Breast epithelium (tissue), 4 donors: Measurements from ENCODE around the gene FGF6. TPM values are rescaled to one million over a fixed set of nuclear protein-coding genes. Genes with fewer than 3 reads are reported as not detected.

ENCODE experiments used
- DNase-seq, 2 donors: peaks; one replicate each; pipeline ENCODE4 v3.0.0-alpha.2; 2019; ENCODE audit warnings: low spot score in 2 of 2
- H3K27ac ChIP-seq, 2 donors: fragments of 200-600 bp; sonication (generic) in 1 of 2; one replicate each; pipeline ENCODE4 v1.5.1; 2016 to 2019; ENCODE audit warnings: mild to moderate bottlenecking in 1 of 2
- H3K27me3 ChIP-seq, 2 donors: fragments of 200-600 bp; sonication (generic) in 1 of 2; one replicate each; pipeline versions ENCODE4 v1.5.1 to v1.6.0; 2017 to 2019; ENCODE audit warnings: control low read depth in 1 of 2, mild to moderate bottlenecking in 1 of 2
- H3K36me3 ChIP-seq: fragments of 200-600 bp; one replicate; pipeline ENCODE4 v1.5.1; 2019
- H3K4me1 ChIP-seq, 2 donors: fragments of 200-600 bp; sonication (generic); one replicate each; pipeline ENCODE4 v1.5.1; 2016 to 2019; ENCODE audit warnings: control low read depth in 1 of 2
- H3K4me3 ChIP-seq, 3 donors: fragments of 200-600 bp; sonication (generic); 1 replicate in 2 of 3; 2 replicates in 1 of 3; pipeline ENCODE4 v1.5.1; 2016 to 2019; ENCODE audit warnings: mild to moderate bottlenecking in 3 of 3, moderate library complexity in 2 of 3
- H3K9me3 ChIP-seq, 2 donors: fragments of 200-600 bp; sonication (generic) in 1 of 2; one replicate each; pipeline ENCODE4 v1.5.1; 2016 to 2019; ENCODE audit warnings: control low read depth in 1 of 2
- CTCF ChIP-seq, 3 donors: fragments of 450-650 bp; IDR thresholded peaks; one replicate each; pipeline ENCODE4 v1.5.1; 2016 to 2017; ENCODE audit warnings: antibody characterized with exemption in 3 of 3, mild to moderate bottlenecking in 3 of 3, moderate library complexity in 3 of 3
- POLR2A ChIP-seq: fragments of 450-650 bp; IDR thresholded peaks from one replicate; pipeline ENCODE4 v1.6.1; 2016; ENCODE audit warnings: antibody characterized with exemption, mild to moderate bottlenecking, moderate library complexity
- POLR2AphosphoS5 ChIP-seq, 3 donors: sonication (generic); formaldehyde crosslinking; IDR thresholded peaks; one replicate each; pipeline ENCODE4 v1.6.1; 2017; ENCODE audit warnings: antibody characterized with exemption in 3 of 3
- intact Hi-C: fragments of 100-400 bp; cut with DNase I; formaldehyde crosslinking; loops from one replicate; pipeline ENCODE4 v1.15.1; 2023; ENCODE audit warnings: low total_unique reads
- total RNA-seq, 3 donors: library from RNA; depleted of rRNA; stranded (reverse); fragments of >200 nt; gene quantifications; one replicate each; pipeline ENCODE4 v1.1.0, GENCODE V29; 2016

Gene FGF6
- total RNA-seq, 3 donors from 2014 or later, result not detected

DNA sequence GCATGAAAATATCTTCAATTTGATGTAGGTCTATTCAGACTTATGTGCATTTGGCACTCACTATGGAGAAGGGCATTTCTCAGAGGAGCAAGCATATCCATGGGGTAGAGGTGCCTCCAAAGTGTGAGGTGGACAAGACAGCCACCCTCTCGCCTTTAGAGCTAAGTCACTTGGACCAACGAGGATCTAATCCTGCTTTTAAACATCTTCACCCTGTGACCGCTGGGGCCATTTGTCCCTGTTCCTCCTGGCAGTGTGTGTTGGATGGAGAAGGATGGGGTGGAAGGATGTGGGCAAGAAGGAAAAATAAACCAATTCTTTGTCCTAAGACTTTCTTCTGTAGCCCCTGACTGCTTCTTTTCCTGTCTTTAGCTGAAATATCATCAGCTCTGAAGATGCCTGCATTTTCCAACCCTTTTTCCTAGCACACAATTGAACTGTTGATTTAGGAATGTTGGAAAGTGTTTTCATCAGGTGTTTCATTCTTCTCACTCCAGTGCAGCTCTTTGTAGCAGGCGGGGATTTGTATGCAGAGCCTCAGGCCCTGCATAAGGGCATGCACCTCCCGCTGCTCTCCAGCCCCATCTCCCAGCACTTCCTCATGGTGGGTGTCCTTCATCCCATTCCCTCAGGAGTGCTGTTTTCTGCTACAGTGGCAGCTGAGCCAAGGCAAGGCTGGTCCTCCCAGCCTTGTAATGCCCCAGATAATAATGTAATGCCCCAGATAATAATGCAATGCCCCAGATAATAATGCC lies 5.3 kb downstream of the FGF6 start:
- H3K36me3 ChIP-seq, result no peaks in the 10 kb centered on the region
- intact Hi-C loops, result no loop called here
- TF ChIP-seq POLR2AphosphoS5 (IDR thresholded peaks at IDR 0.05), result no peak
- TF ChIP-seq POLR2A, result no peak
- TF ChIP-seq CTCF (IDR thresholded peaks at IDR 0.05), result no peak
- H3K27me3 ChIP-seq, result peaks cover 0 to 10% of the 10 kb centered on the region in 2 donors
- H3K9me3 ChIP-seq, result no peaks in the 10 kb centered on the region
- no peaks in the 10 kb centered on the region for H3K4me1 ChIP-seq
- no peak overlapping the region for H3K4me3 ChIP-seq
- DNase-seq, result no peak
- no peak overlapping the region for H3K27ac ChIP-seq

GRCh38 chr12:4439736-4440135 lies 5.9 kb downstream of the FGF6 start:
- Histone ChIP-seq H3K4me3 (no peak overlapping the region), H3K9me3 (no peaks in the 10 kb centered on the region), H3K27me3 (peaks cover 0 to 10% of the 10 kb centered on the region in 2 donors), H3K36me3 (no peaks in the 10 kb centered on the region), H3K27ac (no peak overlapping the region), H3K4me1 (no peaks in the 10 kb centered on the region)
- DNase-seq, result no peak
- intact Hi-C loops, result loop anchor here (10.0 kb wide), 1 partner anchor 1045 kb away; no protein-coding TSS in a partner anchor
- no peak for TF ChIP-seq POLR2AphosphoS5 (IDR thresholded peaks at IDR 0.05)
- no peak for TF ChIP-seq POLR2A
- no peak for TF ChIP-seq CTCF (IDR thresholded peaks at IDR 0.05)

GRCh38 chr12:4438834-4439596 lies 6.6 kb downstream of the FGF6 start:
- Histone ChIP-seq H3K9me3 (no peaks in the 10 kb centered on the region), H3K27ac (no peak overlapping the region), H3K4me1 (no peaks in the 10 kb centered on the region), H3K4me3 (no peak overlapping the region), H3K27me3 (peaks cover 0 to 10% of the 10 kb centered on the region in 2 donors), H3K36me3 (no peaks in the 10 kb centered on the region)
- no peak for TF ChIP-seq POLR2A
- TF ChIP-seq CTCF (IDR thresholded peaks at IDR 0.05), result no peak
- TF ChIP-seq POLR2AphosphoS5 (IDR thresholded peaks at IDR 0.05), result no peak
- DNase-seq, result no peak
- intact Hi-C loops, result loop anchor here (10.0 kb wide), 1 partner anchor 1044 kb away; no protein-coding TSS in a partner anchor

DNA sequence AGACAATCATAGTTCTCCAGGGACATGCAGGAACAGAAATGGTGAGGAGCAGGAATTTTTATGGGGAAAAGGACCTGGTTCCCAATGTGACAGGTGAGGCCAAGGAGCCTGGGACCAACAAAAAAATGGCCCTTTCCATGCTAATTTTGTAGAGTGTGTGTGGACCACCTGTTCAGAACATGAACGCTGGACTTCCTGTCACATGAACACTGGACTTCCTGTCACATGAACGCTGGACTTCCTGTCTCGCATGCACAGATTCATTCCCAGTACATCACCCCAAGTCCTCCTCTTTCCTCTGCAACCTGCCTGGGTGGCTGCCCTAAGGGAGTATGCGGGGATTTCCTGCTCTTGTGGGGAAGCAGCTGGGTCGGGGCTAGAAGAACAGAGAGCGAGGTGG lies 10.1 kb downstream of the FGF6 start:
- intact Hi-C loops, result loop anchor here (10.0 kb wide), 1 partner anchor 1041 kb away; no protein-coding TSS in a partner anchor
- Histone ChIP-seq H3K4me1 (no peaks in the 10 kb centered on the region), H3K9me3 (no peaks in the 10 kb centered on the region), H3K36me3 (no peaks in the 10 kb centered on the region), H3K4me3 (no peak overlapping the region), H3K27me3 (no peaks in the 10 kb centered on the region), H3K27ac (no peak overlapping the region)
- no peak for TF ChIP-seq CTCF (IDR thresholded peaks at IDR 0.05)
- TF ChIP-seq POLR2AphosphoS5 (IDR thresholded peaks at IDR 0.05), result no peak
- TF ChIP-seq POLR2A, result no peak
- no peak for DNase-seq
